GM19468 (cell line): ENCODE data around the gene TMOD4.
A peak's percentile ranks its signal among the peaks of the same experiment; 100 is the strongest.
"Not testable (repeated sequence)": the region's sequence is repeated elsewhere in the genome, so short reads cannot be mapped to it uniquely, and the experiment has no call there.

Experiments
- ATAC-seq: cut with Tn5 transposase; IDR thresholded peaks from one replicate; pipeline ENCODE4 v1.9.1; 2021; ENCODE audit warnings: mild to moderate bottlenecking, moderate library complexity, moderate number of reproducible peaks; ENCODE audit not compliant: unreplicated experiment; ENCODE audit errors: extremely low read depth

The TMOD4 gene

GRCh38 chr1:151175863-151176262 is at the start of gene TMOD4:
TMOD4 (minus strand) TSS chr1:151175981; CDS start chr1:151174875, 1,106 bp downstream.
- no peak for ATAC-seq

- ATAC-seq: no peak
These were observed 46.3 kb upstream of the TMOD4 start for GRCh38 chr1:151222130-151222529.

GRCh38 chr1:151221616-151222015 is 45.8 kb upstream of the TMOD4 start:
- ATAC-seq: no peak

- ATAC-seq: no peak
These were observed 37.8 kb upstream of the TMOD4 start for GRCh38 chr1:151213560-151213959.

- ATAC-seq: no peak
These were observed 36.4 kb upstream of the TMOD4 start for GRCh38 chr1:151211972-151212705.

GRCh38 chr1:151210830-151211229 is 35.0 kb upstream of the TMOD4 start:
- no peak for ATAC-seq

- ATAC-seq: not testable (repeated sequence)
These were observed 29.7 kb upstream of the TMOD4 start for GRCh38 chr1:151205381-151205965.

GRCh38 chr1:151199873-151200581 is 24.2 kb upstream of the TMOD4 start:
- no peak for ATAC-seq

- peak; percentile 84 for ATAC-seq
These were observed 22.7 kb upstream of the TMOD4 start, which contains the start of gene PIP5K1A for GRCh38 chr1:151198254-151199127. PIP5K1A (plus strand) TSS chr1:151198552; CDS start chr1:151198997, 445 bp downstream.

- no peak for ATAC-seq
These were observed 22.1 kb upstream of the TMOD4 start for GRCh38 chr1:151197863-151198253.

GRCh38 chr1:151196292-151196800 is 20.6 kb upstream of the TMOD4 start:
- ATAC-seq: no peak

GRCh38 chr1:151194894-151195594 is 19.3 kb upstream of the TMOD4 start:
- ATAC-seq: not testable (repeated sequence)

GRCh38 chr1:151193856-151194255 is 18.1 kb upstream of the TMOD4 start:
- no peak for ATAC-seq

GRCh38 chr1:151193304-151193703 is 17.5 kb upstream of the TMOD4 start:
- no peak for ATAC-seq

GRCh38 chr1:151192047-151192446 is 16.3 kb upstream of the TMOD4 start:
- no peak for ATAC-seq

GRCh38 chr1:151189637-151190445 is 14.1 kb upstream of the TMOD4 start, which contains the start of gene VPS72:
VPS72 (minus strand) TSS chr1:151190197; CDS start chr1:151190121, 76 bp downstream.
- peak; percentile 42 for ATAC-seq

- not testable (repeated sequence) for ATAC-seq
These were observed 12.9 kb upstream of the TMOD4 start for GRCh38 chr1:151188667-151189066.

GRCh38 chr1:151187205-151187604 is 11.4 kb upstream of the TMOD4 start:
- no peak for ATAC-seq
